ENCODE data around the gene BTBD19. TPM values are rescaled to one million over a fixed set of nuclear protein-coding genes. Genes with fewer than 3 reads are reported as not detected.
"Not testable (repeated sequence)": the region's sequence is repeated elsewhere in the genome, so short reads cannot be mapped to it uniquely, and the experiment has no call there.

BTBD19 gene
- total RNA-seq, 1 donor from 2014 or later, result 15.1 TPM

- peaks cover 58 to 83% of the 10 kb centered on the region in 2 donors for H3K4me1 ChIP-seq
- H3K27me3 ChIP-seq, result no peaks in the 10 kb centered on the region
- H3K36me3 ChIP-seq, result peaks cover 34 to 48% of the 10 kb centered on the region in 2 donors
- no peaks in the 10 kb centered on the region for H3K9me3 ChIP-seq
- intact Hi-C loops (cut with DNase I), result loop anchor here (10.0 kb wide), 2 partner anchors 462 to 688 kb away; partner anchors contain the start of gene TESK2
- TF ChIP-seq, protein P1, sequence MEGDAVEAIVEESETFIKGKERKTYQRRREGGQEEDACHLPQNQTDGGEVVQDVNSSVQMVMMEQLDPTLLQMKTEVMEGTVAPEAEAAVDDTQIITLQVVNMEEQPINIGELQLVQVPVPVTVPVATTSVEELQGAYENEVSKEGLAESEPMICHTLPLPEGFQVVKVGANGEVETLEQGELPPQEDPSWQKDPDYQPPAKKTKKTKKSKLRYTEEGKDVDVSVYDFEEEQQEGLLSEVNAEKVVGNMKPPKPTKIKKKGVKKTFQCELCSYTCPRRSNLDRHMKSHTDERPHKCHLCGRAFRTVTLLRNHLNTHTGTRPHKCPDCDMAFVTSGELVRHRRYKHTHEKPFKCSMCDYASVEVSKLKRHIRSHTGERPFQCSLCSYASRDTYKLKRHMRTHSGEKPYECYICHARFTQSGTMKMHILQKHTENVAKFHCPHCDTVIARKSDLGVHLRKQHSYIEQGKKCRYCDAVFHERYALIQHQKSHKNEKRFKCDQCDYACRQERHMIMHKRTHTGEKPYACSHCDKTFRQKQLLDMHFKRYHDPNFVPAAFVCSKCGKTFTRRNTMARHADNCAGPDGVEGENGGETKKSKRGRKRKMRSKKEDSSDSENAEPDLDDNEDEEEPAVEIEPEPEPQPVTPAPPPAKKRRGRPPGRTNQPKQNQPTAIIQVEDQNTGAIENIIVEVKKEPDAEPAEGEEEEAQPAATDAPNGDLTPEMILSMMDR (IDR thresholded peaks at IDR 0.05), result no peak
- DNase-seq (ENCODE audit: low spot score in 2 of 2), result peak in 1 of 2 donors; percentile 8
- peak within 1 kb of the TSS; percentile 99 for H3K27ac ChIP-seq
- peak within 1 kb of the TSS; percentile 38 to 45 for H3K4me3 ChIP-seq
Measured at GRCh38 chr1:44806704-44807363, 1.5 kb upstream of the BTBD19 start, which contains the start of gene DYNLT4. Gene DYNLT4 (minus strand): TSS chr1:44807351. CDS start chr1:44806668, 683 bp downstream.

DNA sequence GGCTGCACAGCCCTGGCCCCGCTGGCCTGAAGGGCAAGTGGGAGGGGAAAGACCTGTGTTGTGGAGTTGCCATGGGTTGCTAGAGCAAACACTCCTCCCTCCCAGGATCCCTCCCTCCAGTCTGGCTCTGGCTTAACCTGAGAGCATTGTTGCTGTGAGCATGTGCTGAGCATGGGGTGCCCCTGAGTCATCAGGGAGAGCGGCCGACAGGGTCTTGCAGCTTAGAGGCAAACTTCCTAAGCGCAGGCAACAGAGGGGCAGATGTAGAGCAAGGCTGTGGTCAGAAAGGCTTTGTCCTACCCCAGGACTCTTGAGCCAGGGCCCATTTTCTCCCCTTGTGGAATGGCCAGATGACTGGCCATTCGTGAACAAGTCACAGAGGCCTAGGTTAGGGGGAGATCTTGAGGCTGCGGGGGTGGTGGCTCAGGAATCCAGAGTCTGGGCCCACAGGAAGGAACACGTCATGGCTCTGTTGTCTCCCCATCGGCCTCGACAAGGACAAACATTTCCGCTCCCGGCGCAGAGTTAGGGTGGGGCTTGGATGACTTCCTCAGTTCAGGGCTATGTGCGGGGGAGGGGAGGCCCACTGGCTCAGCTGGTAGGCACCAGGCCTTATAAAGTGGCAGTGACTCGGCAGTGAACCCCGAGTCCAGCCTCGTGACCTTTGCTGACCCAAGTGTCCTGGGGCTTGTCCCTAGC, 810 bp upstream of the BTBD19 start:
- TF ChIP-seq, protein P1 (IDR thresholded peaks at IDR 0.05), result no peak
- Histone ChIP-seq H3K4me1 (peaks cover 56 to 82% of the 10 kb centered on the region in 2 donors), H3K9me3 (no peaks in the 10 kb centered on the region), H3K27ac (peak overlapping the region; percentile 99), H3K36me3 (peaks cover 33 to 41% of the 10 kb centered on the region in 2 donors), H3K4me3 (peak overlapping the region in 1 of 2 donors; percentile 38), H3K27me3 (no peaks in the 10 kb centered on the region)
- intact Hi-C loops (cut with DNase I), result loop anchor here (1.0 to 10.0 kb wide), 3 partner anchors 12 to 687 kb away; partner anchors contain the start of gene TESK2
- DNase-seq (ENCODE audit: low spot score in 2 of 2), result peak; percentile 99 to 100

GRCh38 chr1:44808938-44809917, 905 bp downstream of the BTBD19 start:
- Histone ChIP-seq H3K36me3 (peaks cover 19 to 35% of the 10 kb centered on the region in 2 donors), H3K9me3 (no peaks in the 10 kb centered on the region), H3K27me3 (no peaks in the 10 kb centered on the region), H3K4me1 (peaks cover 45 to 70% of the 10 kb centered on the region in 2 donors), H3K27ac (peak overlapping the region; percentile 99), H3K4me3 (peak overlapping the region; percentile 38 to 45)
- peak; percentile 43 to 86 for DNase-seq (ENCODE audit: low spot score in 2 of 2)
- intact Hi-C loops (cut with DNase I), result loop anchor here (1.0 to 10.0 kb wide), 3 partner anchors 10 to 686 kb away; partner anchors contain the start of gene TESK2
- TF ChIP-seq, protein P1 (IDR thresholded peaks at IDR 0.05), result no peak

DNA sequence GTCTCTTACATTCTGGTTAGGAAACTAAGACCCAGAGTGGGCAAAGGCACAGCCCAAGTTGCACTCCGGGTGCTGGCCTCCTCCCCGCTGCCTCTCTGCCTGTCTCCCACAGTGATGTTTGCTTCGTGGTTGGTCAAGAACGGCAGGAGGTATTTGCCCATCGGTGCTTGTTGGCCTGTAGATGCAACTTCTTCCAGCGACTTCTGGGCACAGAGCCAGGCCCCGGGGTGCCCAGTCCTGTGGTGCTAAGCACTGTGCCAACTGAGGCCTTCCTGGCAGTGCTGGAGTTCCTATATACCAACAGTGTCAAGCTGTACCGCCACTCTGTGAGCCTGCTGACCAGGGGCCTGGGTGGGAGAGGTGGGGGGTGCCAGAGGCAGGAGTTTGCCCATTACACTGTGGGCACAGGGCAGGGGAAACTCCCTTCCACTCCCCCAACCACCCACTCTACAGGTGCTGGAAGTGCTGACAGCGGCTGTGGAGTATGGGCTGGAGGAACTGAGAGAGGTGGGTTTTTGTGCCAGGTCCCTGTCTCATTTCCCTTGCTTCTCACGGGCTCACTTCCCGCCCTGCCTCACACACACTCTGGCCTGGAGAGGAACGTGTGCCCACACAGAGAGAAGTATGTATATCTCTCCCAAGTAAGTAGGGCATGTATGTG, 1.9 kb downstream of the BTBD19 start:
- peaks cover 16 to 31% of the 10 kb centered on the region in 2 donors for H3K36me3 ChIP-seq
- peak overlapping the region; percentile 99 for H3K27ac ChIP-seq
- no peaks in the 10 kb centered on the region for H3K9me3 ChIP-seq
- TF ChIP-seq, protein P1 (IDR thresholded peaks at IDR 0.05), result no peak
- H3K4me3 ChIP-seq, result peak overlapping the region; percentile 20 to 38
- DNase-seq (ENCODE audit: low spot score in 2 of 2), result peak; percentile 9 to 87
- intact Hi-C loops (cut with DNase I), result no loop called here
- H3K4me1 ChIP-seq, result peaks cover 45 to 66% of the 10 kb centered on the region in 2 donors
- H3K27me3 ChIP-seq, result no peaks in the 10 kb centered on the region

DNA sequence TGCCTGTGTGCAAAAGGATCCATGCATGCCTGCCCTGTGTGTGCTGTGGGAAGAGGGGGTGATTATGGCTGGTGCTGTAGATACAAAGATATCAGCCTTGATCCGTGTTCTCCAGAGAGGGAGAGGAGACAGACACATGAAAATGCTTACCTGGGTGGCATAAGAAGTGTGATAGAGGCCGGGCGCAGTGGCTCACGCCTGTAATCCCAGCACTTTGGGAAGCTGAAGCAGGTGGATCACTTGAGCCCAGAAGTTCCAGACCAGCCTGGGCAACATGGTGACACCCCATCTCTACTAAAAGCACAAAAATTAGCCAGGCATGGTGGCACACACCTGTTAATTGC, 2.4 kb downstream of the BTBD19 start:
- Histone ChIP-seq H3K4me1 (peaks cover 45 to 61% of the 10 kb centered on the region in 2 donors), H3K4me3 (peak overlapping the region; percentile 20 to 38)
- not testable (repeated sequence) for DNase-seq (ENCODE audit: low spot score in 2 of 2)

More for the DNA sequence above, 2.4 kb downstream of the BTBD19 start:
- Histone ChIP-seq H3K27ac (peak overlapping the region; percentile 99), H3K36me3 (peaks cover 16 to 31% of the 10 kb centered on the region in 2 donors)
- H3K9me3 ChIP-seq; H3K27me3 ChIP-seq; intact Hi-C loops (cut with DNase I): not testable (repeated sequence)
